HG03159 (cell line): Measurements from ENCODE around the gene NDC1.

Experiments
- ATAC-seq: cut with Tn5 transposase; IDR thresholded peaks from one replicate; pipeline ENCODE4 v1.9.1; 2021; ENCODE audit warnings: mild to moderate bottlenecking, moderate library complexity; ENCODE audit not compliant: unreplicated experiment

The NDC1 gene

GRCh38 chr1:53715478-53715877 lies 122.6 kb downstream of the NDC1 start:
- no peak for ATAC-seq
